Mammary epithelial cell (primary cell): Measurements from ENCODE around the gene NFKB2.

Source experiments
- EZH2 ChIP-seq: IDR thresholded peaks from 2 replicates; pipeline ENCODE4 v1.6.1; 2012; ENCODE audit warnings: low read length, inconsistent platforms, borderline replicate concordance
- TF ChIP-seq, protein P1 (sequence below), 2 donors: IDR thresholded peaks in 1 of 2; conservative IDR thresholded peaks in 1 of 2; 2 replicates each; pipeline ENCODE4 v1.5.1; 2011 to 2012; ENCODE audit warnings: inconsistent platforms in 2 of 2, low read length in 2 of 2, mild to moderate bottlenecking in 2 of 2, control low read depth in 1 of 2, low read depth in 1 of 2; ENCODE audit not compliant: insufficient read depth in 1 of 2; ENCODE audit errors: extremely low read depth in 1 of 2

DNA sequence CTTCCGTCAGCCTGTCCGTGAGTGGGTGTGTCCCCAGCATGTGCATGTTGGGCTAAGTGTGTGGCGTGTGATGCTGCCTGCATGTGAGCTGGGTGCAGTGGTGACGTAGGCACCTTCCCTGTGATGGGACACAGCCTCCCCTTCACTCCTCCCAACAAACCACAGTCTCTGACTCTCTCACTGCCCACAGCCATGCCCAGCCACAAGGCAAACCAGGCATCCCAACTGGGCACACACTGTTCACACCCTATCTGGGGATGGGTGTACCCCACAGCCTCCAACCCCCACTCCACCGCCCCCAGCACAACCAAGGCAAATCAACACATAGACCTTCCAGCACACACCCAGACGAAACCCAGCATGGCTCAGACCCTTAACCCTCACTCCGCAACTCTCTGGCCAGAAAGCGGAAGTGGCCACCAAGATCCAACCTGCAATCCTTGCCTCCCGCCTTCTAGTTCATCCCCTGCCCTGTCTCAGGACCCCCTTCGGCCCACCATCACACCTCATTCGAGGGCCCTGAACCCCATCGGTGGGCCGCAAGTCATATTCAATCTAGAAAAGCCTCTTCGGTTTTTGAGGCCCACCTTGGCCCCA lies 12.7 kb downstream of the NFKB2 start:
- TF ChIP-seq, protein P1, sequence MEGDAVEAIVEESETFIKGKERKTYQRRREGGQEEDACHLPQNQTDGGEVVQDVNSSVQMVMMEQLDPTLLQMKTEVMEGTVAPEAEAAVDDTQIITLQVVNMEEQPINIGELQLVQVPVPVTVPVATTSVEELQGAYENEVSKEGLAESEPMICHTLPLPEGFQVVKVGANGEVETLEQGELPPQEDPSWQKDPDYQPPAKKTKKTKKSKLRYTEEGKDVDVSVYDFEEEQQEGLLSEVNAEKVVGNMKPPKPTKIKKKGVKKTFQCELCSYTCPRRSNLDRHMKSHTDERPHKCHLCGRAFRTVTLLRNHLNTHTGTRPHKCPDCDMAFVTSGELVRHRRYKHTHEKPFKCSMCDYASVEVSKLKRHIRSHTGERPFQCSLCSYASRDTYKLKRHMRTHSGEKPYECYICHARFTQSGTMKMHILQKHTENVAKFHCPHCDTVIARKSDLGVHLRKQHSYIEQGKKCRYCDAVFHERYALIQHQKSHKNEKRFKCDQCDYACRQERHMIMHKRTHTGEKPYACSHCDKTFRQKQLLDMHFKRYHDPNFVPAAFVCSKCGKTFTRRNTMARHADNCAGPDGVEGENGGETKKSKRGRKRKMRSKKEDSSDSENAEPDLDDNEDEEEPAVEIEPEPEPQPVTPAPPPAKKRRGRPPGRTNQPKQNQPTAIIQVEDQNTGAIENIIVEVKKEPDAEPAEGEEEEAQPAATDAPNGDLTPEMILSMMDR (conservative IDR thresholded peaks at IDR 0.05 in 1 of 2, IDR thresholded peaks at IDR 0.05 in 1 of 2; ENCODE audit: extremely low read depth in 1 of 2, insufficient read depth in 1 of 2, low read depth in 1 of 2, low read length in 2 of 2): no peak
- TF ChIP-seq EZH2: no peak
